ENCODE data around the gene TSC22D2. TPM values are rescaled to one million over a fixed set of nuclear protein-coding genes. Genes with fewer than 3 reads are reported as not detected.

TSC22D2 gene
- polyA plus RNA-seq, 1 donor from 2014 or later: 15.3 TPM

- Histone ChIP-seq H3K9me2 (ENCODE audit: insufficient read depth, low read length) (no peaks in the 10 kb centered on the region), H3K4me3 (ENCODE audit: low read length) (no peak overlapping the region), H2AFZ (ENCODE audit: low read depth, low read length) (no peak overlapping the region), H3K4me2 (ENCODE audit: low read length) (no peak overlapping the region), H3K27me3 (ENCODE audit: insufficient read depth, low read depth, low read length) (no peaks in the 10 kb centered on the region), H3F3A (ENCODE audit: insufficient read depth, low read length, poor library complexity, severe bottlenecking) (no peaks in the 10 kb centered on the region), H3K27ac (ENCODE audit: low read length) (no peak overlapping the region), H3K9ac (ENCODE audit: low read length) (no peak overlapping the region), H3K79me2 (replicated peaks; ENCODE audit: insufficient read depth, low read length) (no peaks in the 10 kb centered on the region), H4K20me1 (ENCODE audit: insufficient read depth) (no peaks in the 10 kb centered on the region), H3K36me3 (ENCODE audit: insufficient read depth, low read length) (no peaks in the 10 kb centered on the region), H3K9me3 (ENCODE audit: low read length) (no peaks in the 10 kb centered on the region)
- TF ChIP-seq RAD21 (conservative IDR thresholded peaks at IDR 0.05) (no peak), SMC3 (conservative IDR thresholded peaks at IDR 0.05; ENCODE audit: poor library complexity) (no peak), EZH2 (IDR thresholded peaks at IDR 0.05; ENCODE audit: borderline replicate concordance, insufficient read depth, low read length, poor library complexity, severe bottlenecking) (no peak), POLR2AphosphoS5 (IDR thresholded peaks at IDR 0.05) (no peak), TAF1 (IDR thresholded peaks at IDR 0.05; ENCODE audit: low read depth) (no peak), EP300 (conservative IDR thresholded peaks at IDR 0.05; ENCODE audit: poor library complexity, severe bottlenecking) (no peak), MXI1 (conservative IDR thresholded peaks at IDR 0.05; ENCODE audit: poor library complexity, severe bottlenecking) (no peak), CTCF (IDR thresholded peaks at IDR 0.05; ENCODE audit: poor library complexity, severe bottlenecking) (no peak)
- TF ChIP-seq, protein P1, sequence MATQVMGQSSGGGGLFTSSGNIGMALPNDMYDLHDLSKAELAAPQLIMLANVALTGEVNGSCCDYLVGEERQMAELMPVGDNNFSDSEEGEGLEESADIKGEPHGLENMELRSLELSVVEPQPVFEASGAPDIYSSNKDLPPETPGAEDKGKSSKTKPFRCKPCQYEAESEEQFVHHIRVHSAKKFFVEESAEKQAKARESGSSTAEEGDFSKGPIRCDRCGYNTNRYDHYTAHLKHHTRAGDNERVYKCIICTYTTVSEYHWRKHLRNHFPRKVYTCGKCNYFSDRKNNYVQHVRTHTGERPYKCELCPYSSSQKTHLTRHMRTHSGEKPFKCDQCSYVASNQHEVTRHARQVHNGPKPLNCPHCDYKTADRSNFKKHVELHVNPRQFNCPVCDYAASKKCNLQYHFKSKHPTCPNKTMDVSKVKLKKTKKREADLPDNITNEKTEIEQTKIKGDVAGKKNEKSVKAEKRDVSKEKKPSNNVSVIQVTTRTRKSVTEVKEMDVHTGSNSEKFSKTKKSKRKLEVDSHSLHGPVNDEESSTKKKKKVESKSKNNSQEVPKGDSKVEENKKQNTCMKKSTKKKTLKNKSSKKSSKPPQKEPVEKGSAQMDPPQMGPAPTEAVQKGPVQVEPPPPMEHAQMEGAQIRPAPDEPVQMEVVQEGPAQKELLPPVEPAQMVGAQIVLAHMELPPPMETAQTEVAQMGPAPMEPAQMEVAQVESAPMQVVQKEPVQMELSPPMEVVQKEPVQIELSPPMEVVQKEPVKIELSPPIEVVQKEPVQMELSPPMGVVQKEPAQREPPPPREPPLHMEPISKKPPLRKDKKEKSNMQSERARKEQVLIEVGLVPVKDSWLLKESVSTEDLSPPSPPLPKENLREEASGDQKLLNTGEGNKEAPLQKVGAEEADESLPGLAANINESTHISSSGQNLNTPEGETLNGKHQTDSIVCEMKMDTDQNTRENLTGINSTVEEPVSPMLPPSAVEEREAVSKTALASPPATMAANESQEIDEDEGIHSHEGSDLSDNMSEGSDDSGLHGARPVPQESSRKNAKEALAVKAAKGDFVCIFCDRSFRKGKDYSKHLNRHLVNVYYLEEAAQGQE (IDR thresholded peaks at IDR 0.05; ENCODE audit: borderline replicate concordance): no peak
Observed at GRCh38 chr3:150370999-150371398, 37.1 kb upstream of the TSC22D2 start.

DNA sequence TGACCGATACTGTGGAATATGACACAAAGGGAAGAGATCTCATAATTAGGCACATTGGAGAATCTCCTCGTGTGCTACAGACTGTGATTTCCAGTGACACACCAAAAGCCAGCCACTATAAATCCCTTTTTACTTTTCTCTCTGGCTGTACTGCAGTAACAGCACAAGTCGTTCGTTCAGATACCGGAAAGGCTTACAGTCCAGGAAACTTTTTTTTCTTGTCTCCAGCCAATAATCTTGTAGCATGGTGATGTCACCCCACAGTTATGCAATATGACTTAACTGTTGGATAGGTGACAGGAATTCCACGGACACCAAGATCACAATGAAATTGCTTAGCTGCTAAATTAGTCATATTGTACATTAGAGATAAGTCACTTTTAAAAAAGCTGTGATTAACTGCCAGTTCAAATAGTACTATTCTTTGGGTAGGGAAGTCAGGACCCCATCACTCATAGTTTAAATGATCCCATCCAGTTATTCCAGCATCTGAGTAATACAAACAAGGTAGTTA is 36.3 kb upstream of the TSC22D2 start:
- Histone ChIP-seq H3K9me3 (ENCODE audit: low read length) (no peaks in the 10 kb centered on the region), H3F3A (ENCODE audit: insufficient read depth, low read length, poor library complexity, severe bottlenecking) (no peaks in the 10 kb centered on the region), H3K27me3 (ENCODE audit: insufficient read depth, low read depth, low read length) (no peaks in the 10 kb centered on the region), H3K4me3 (ENCODE audit: low read length) (no peak overlapping the region), H4K20me1 (ENCODE audit: insufficient read depth) (no peaks in the 10 kb centered on the region), H3K9ac (ENCODE audit: low read length) (no peak overlapping the region), H3K79me2 (replicated peaks; ENCODE audit: insufficient read depth, low read length) (no peaks in the 10 kb centered on the region), H2AFZ (ENCODE audit: low read depth, low read length) (no peak overlapping the region), H3K4me2 (ENCODE audit: low read length) (no peak overlapping the region), H3K27ac (ENCODE audit: low read length) (no peak overlapping the region), H3K9me2 (ENCODE audit: insufficient read depth, low read length) (no peaks in the 10 kb centered on the region), H3K36me3 (ENCODE audit: insufficient read depth, low read length) (no peaks in the 10 kb centered on the region)
- TF ChIP-seq SMC3 (conservative IDR thresholded peaks at IDR 0.05; ENCODE audit: poor library complexity) (no peak), EP300 (conservative IDR thresholded peaks at IDR 0.05; ENCODE audit: poor library complexity, severe bottlenecking) (no peak), MXI1 (conservative IDR thresholded peaks at IDR 0.05; ENCODE audit: poor library complexity, severe bottlenecking) (no peak), TAF1 (IDR thresholded peaks at IDR 0.05; ENCODE audit: low read depth) (no peak), CTCF (IDR thresholded peaks at IDR 0.05; ENCODE audit: poor library complexity, severe bottlenecking) (no peak), EZH2 (IDR thresholded peaks at IDR 0.05; ENCODE audit: borderline replicate concordance, insufficient read depth, low read length, poor library complexity, severe bottlenecking) (no peak), RAD21 (conservative IDR thresholded peaks at IDR 0.05) (no peak), POLR2AphosphoS5 (IDR thresholded peaks at IDR 0.05) (no peak)
- TF ChIP-seq, protein P1 (IDR thresholded peaks at IDR 0.05; ENCODE audit: borderline replicate concordance): no peak
